DND-41 (cell line): ENCODE data around the gene MSH3.

Experiments
- CTCF ChIP-seq: IDR thresholded peaks from 2 replicates; pipeline ENCODE4 v1.5.1; 2012; ENCODE audit warnings: borderline replicate concordance, low read length, moderate library complexity, mild to moderate bottlenecking; ENCODE audit not compliant: poor library complexity, severe bottlenecking; ENCODE audit errors: extremely low read depth
- EZH2 ChIP-seq: IDR thresholded peaks from 3 replicates; pipeline ENCODE4 v1.6.1; 2012; ENCODE audit warnings: borderline replicate concordance, low read depth, mild to moderate bottlenecking, moderate library complexity, low read length, inconsistent platforms; ENCODE audit not compliant: severe bottlenecking

DNA sequence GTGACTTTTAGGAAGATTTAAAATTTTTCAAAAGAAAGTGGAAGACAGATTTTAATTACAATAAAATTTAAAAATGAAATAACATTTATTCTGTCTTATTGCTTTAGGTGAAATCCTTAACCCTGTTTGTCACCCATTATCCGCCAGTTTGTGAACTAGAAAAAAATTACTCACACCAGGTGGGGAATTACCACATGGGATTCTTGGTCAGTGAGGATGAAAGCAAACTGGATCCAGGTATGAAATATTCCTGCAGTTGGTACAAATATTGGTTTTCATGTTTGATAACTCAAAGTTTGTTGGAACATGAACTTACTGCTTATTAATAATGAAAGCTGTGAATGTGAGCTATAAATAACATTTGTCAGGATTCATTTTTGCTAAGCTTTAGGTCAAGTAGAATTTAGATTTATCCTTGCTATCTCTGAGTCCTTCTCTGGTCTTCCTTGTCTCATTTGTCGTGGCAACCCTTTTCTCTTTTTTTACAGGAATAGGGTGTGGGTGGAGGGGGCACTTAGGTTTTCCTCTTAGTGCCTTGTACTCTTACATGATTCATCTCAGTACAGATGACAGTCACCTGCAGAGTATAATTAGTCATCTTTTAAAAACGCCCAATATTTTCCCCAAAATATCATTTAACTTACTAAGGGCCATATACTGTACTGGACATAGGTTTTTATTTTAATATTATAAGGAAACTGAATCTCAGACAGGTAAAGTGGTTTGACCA, 210.4 kb downstream of the MSH3 start:
- TF ChIP-seq CTCF (no peak), EZH2 (no peak)
